ENCODE results near the gene ATXN1.
"Not testable (repeated sequence)": the region's sequence is repeated elsewhere in the genome, so short reads cannot be mapped to it uniquely, and the experiment has no call there.

DNA sequence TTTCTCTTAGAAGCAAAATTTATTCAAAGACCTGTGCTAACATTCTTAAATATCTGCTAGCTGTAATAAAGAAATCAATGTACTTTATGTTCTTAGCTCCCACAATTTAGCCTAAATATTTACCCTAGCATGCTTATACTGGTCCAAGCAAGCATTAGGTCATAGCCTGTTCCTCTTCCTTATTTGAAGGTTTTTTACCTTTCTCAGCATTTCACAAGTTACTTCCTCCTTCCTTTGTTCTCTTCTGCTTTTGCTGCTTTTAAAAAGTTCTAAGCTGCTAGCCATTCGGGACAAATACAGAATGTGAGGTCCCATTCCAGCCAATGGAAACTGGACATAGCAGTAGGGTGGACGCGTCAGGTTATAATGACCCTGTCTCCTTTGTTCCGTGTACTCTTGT, 354.7 kb downstream of the ATXN1 start:
- TF ChIP-seq, protein P1, sequence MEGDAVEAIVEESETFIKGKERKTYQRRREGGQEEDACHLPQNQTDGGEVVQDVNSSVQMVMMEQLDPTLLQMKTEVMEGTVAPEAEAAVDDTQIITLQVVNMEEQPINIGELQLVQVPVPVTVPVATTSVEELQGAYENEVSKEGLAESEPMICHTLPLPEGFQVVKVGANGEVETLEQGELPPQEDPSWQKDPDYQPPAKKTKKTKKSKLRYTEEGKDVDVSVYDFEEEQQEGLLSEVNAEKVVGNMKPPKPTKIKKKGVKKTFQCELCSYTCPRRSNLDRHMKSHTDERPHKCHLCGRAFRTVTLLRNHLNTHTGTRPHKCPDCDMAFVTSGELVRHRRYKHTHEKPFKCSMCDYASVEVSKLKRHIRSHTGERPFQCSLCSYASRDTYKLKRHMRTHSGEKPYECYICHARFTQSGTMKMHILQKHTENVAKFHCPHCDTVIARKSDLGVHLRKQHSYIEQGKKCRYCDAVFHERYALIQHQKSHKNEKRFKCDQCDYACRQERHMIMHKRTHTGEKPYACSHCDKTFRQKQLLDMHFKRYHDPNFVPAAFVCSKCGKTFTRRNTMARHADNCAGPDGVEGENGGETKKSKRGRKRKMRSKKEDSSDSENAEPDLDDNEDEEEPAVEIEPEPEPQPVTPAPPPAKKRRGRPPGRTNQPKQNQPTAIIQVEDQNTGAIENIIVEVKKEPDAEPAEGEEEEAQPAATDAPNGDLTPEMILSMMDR (IDR thresholded peaks at IDR 0.05): not testable (repeated sequence)
- not testable (repeated sequence) for TF ChIP-seq POLR2A (IDR thresholded peaks at IDR 0.05)

Measured in testis (tissue), 2 donors.